Measurements from ENCODE around the gene PPM1J. TPM values are rescaled to one million over a fixed set of nuclear protein-coding genes. Genes with fewer than 3 reads are reported as not detected.

The PPM1J gene
- total and polyA plus RNA-seq, 9 of the 15 experiments (the other 6 are each of a cell fraction or from before 2014, with no cell fraction given), result 0.25 to 10.5 (median 4.2) TPM

GRCh38 chr1:112674440-112674985 is 40.6 kb downstream of the PPM1J start, which contains the start of gene MOV10 (continued):
- TF ChIP-seq ZNF655 (CRISPR knock-in tag; IDR thresholded peaks at IDR 0.05) (peak; percentile 33; the same call in 1 of the 2 replicates), ZNF347 (CRISPR knock-in tag; IDR thresholded peaks at IDR 0.05; ENCODE audit: low read depth) (peak; percentile 34; the same call in 1 of the 2 replicates), NCOR1 (IDR thresholded peaks at IDR 0.05) (peak; percentile 57), POLR2G (IDR thresholded peaks at IDR 0.05; ENCODE audit: low read depth, low read length) (peak; percentile 93), BCLAF1 (IDR thresholded peaks at IDR 0.05; ENCODE audit: borderline replicate concordance in 1 of 2, control insufficient read depth in 1 of 2, low read depth in 2 of 2, low read length in 1 of 2) (0 out of 4 replicates have a peak, but pooled peaks of 1 of the 2 experiments have one; percentile 7), ZC3H8 (IDR thresholded peaks at IDR 0.05) (0 out of 2 replicates have a peak, but pooled peaks have one; percentile 45), UBTF (IDR thresholded peaks at IDR 0.05; ENCODE audit: borderline replicate concordance in 1 of 2, low read depth in 2 of 2, low read length in 2 of 2) (peak; percentile 39 to 71; a peak in 2 of 4 replicates), CAMTA2 (CRISPR knock-in tag; conservative IDR thresholded peaks at IDR 0.05) (peak; percentile 83; the same call in 1 of the 2 replicates), ATF4 (CRISPR knock-in tag; IDR thresholded peaks at IDR 0.05) (peak; percentile 72; the same call in 1 of the 2 replicates), GATAD2A (IDR thresholded peaks at IDR 0.05) (peak; percentile 59; the same call in 1 of the 2 replicates), HNRNPLL (IDR thresholded peaks at IDR 0.05; ENCODE audit: low read depth, low read length, poor library complexity, severe bottlenecking) (no peak), ARID1B (IDR thresholded peaks at IDR 0.05) (peak; percentile 69; the same call in 1 of the 2 replicates), SPI1 (IDR thresholded peaks at IDR 0.05; ENCODE audit: borderline replicate concordance, low read depth, low read length) (0 out of 2 replicates have a peak, but pooled peaks have one; percentile 25), ZNF121 (CRISPR knock-in tag; conservative IDR thresholded peaks at IDR 0.05) (no peak), HDAC1 (IDR thresholded peaks at IDR 0.05) (peak in 1 of 2 experiments; percentile 81; a peak in 2 of 4 replicates), MYC (IDR thresholded peaks at IDR 0.05; ENCODE audit: low read depth, low read length) (peak; percentile 68; the same call in 1 of the 2 replicates), MYC (CRISPR knock-in tag; IDR thresholded peaks at IDR 0.05; ENCODE audit: borderline replicate concordance, low read depth) (peak; percentile 83), ZNF583 (CRISPR knock-in tag; IDR thresholded peaks at IDR 0.05) (peak; percentile 30; the same call in 1 of the 2 replicates)
